Uterus (tissue), 4 donors: ENCODE measurements around the gene CLMN. TPM values are rescaled to one million over a fixed set of nuclear protein-coding genes. Genes with fewer than 3 reads are reported as not detected.

Experiments used
- DNase-seq, 2 donors: peaks; one replicate each; pipeline ENCODE4 v3.0.0-alpha.2; 2019 to 2020
- H3K27ac ChIP-seq, 2 donors: fragments of 200-600 bp; sonication (generic); 1 replicate in 1 of 2; 2 replicates in 1 of 2; pipeline ENCODE4 v1.5.1; 2016 to 2018
- H3K27me3 ChIP-seq, 2 donors: fragments of 200-600 bp; sonication (generic); one replicate each; pipeline ENCODE4 v1.5.1; 2018 to 2019; ENCODE audit warnings: control low read depth in 1 of 2
- H3K36me3 ChIP-seq, 2 donors: fragments of 200-600 bp; sonication (generic); one replicate each; pipeline ENCODE4 v1.5.1; 2019; ENCODE audit warnings: control low read depth in 1 of 2
- H3K4me1 ChIP-seq, 2 donors: fragments of 200-600 bp; sonication (generic); one replicate each; pipeline ENCODE4 v1.5.1; 2018 to 2019; ENCODE audit warnings: control low read depth in 1 of 2
- H3K4me3 ChIP-seq, 2 donors: fragments of 200-600 bp; sonication (generic); 1 replicate in 1 of 2; 2 replicates in 1 of 2; pipeline ENCODE4 v1.5.1; 2018 to 2019; ENCODE audit warnings: mild to moderate bottlenecking in 1 of 2
- H3K9me3 ChIP-seq, 2 donors: fragments of 200-600 bp; sonication (generic); one replicate each; pipeline ENCODE4 v1.5.1; 2019; ENCODE audit warnings: control low read depth in 1 of 2
- CTCF ChIP-seq, 4 experiments: fragments of 200-600 bp in 2 of 4; fragments of 450-650 bp in 2 of 4; sonication (generic) in 2 of 4; IDR thresholded peaks; one replicate each; pipeline ENCODE4 v1.5.1; 2016 to 2019; ENCODE audit warnings: antibody characterized with exemption in 4 of 4, mild to moderate bottlenecking in 2 of 4, moderate library complexity in 1 of 4
- POLR2A ChIP-seq, 2 donors: fragments of 450-650 bp; IDR thresholded peaks; one replicate each; pipeline ENCODE4 v1.6.1; 2016; ENCODE audit warnings: antibody characterized with exemption in 2 of 2, mild to moderate bottlenecking in 1 of 2, moderate library complexity in 1 of 2
- intact Hi-C: fragments of 100-400 bp; cut with DNase I; formaldehyde crosslinking; loops from one replicate; pipeline ENCODE4 v1.15.1; 2023; ENCODE audit warnings: low total_unique reads
- total RNA-seq, 4 donors: library from RNA; depleted of rRNA in 3 of 4; stranded (reverse); fragments of >200 nt in 3 of 4; gene quantifications; one replicate each; pipeline versions ENCODE4 v1.1.0 to v1.2.4, GENCODE V29; 2014 to 2023
- donor health status: DM: yes; HTN: yes; CAD: no.

CLMN gene
- total RNA-seq, 4 donors from 2014 or later = 5.0 to 55.0 (median 12.4) TPM

DNA sequence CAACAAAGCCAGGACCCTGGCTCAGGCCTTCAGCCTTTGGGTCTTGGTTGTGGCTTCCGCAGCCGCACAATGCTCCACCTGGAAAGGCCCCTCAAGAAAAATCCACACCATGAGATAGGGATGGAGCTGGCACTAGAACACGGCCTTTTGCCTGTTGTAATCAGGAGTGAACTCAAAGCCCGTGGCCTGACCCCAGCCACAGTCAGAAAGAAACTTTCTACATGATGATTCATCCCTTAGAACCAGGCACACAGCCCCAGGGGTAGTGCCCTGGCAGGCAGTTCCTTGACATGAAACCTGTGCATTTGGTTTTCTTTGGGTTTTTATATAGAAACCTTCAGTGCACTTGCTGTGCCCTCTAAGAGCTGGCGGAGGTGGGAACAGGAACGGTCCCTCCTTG, 5.1 kb downstream of the CLMN start:
- Histone ChIP-seq H3K27ac (peak overlapping the region; percentile 69 to 76), H3K36me3 (no peaks in the 10 kb centered on the region), H3K9me3 (no peaks in the 10 kb centered on the region), H3K27me3 (no peaks in the 10 kb centered on the region), H3K4me3 (no peak overlapping the region), H3K4me1 (no peaks in the 10 kb centered on the region)
- intact Hi-C loops = no loop called here
- TF ChIP-seq CTCF (IDR thresholded peaks at IDR 0.05) (no peak), POLR2A (IDR thresholded peaks at IDR 0.05) (no peak)
- no peak for DNase-seq

- peak overlapping the region; percentile 69 to 76 for H3K27ac ChIP-seq
Observed at GRCh38 chr14:95313707-95314106, 6.0 kb downstream of the CLMN start.

GRCh38 chr14:95313190-95313589, 6.5 kb downstream of the CLMN start:
- intact Hi-C loops = no loop called here
- H3K4me3 ChIP-seq = no peak overlapping the region
- peak overlapping the region; percentile 39 to 40 for H3K27ac ChIP-seq
- H3K4me1 ChIP-seq = no peaks in the 10 kb centered on the region
- no peaks in the 10 kb centered on the region for H3K9me3 ChIP-seq
- H3K36me3 ChIP-seq = no peaks in the 10 kb centered on the region
- DNase-seq = no peak
- H3K27me3 ChIP-seq = no peaks in the 10 kb centered on the region
- TF ChIP-seq CTCF (IDR thresholded peaks at IDR 0.05) (no peak), POLR2A (IDR thresholded peaks at IDR 0.05) (no peak)

More at GRCh38 chr14:95313707-95314106, 6.0 kb downstream of the CLMN start:
- no peaks in the 10 kb centered on the region for H3K9me3 ChIP-seq
- no peak overlapping the region for H3K4me3 ChIP-seq
- H3K36me3 ChIP-seq = no peaks in the 10 kb centered on the region
- intact Hi-C loops = no loop called here
- no peak for TF ChIP-seq POLR2A (IDR thresholded peaks at IDR 0.05)
- no peak for TF ChIP-seq CTCF (IDR thresholded peaks at IDR 0.05)
- H3K27me3 ChIP-seq = no peaks in the 10 kb centered on the region
- H3K4me1 ChIP-seq = no peaks in the 10 kb centered on the region
- peak; percentile 84 to 85 for DNase-seq

GRCh38 chr14:95312311-95312710, 7.4 kb downstream of the CLMN start:
- no peak for TF ChIP-seq CTCF (IDR thresholded peaks at IDR 0.05)
- TF ChIP-seq POLR2A (IDR thresholded peaks at IDR 0.05) = no peak
- H3K9me3 ChIP-seq = no peaks in the 10 kb centered on the region
- H3K4me3 ChIP-seq = no peak overlapping the region
- no peaks in the 10 kb centered on the region for H3K27me3 ChIP-seq
- intact Hi-C loops = no loop called here
- DNase-seq = no peak
- peak overlapping the region; percentile 39 to 40 for H3K27ac ChIP-seq
- no peaks in the 10 kb centered on the region for H3K36me3 ChIP-seq
- no peaks in the 10 kb centered on the region for H3K4me1 ChIP-seq

GRCh38 chr14:95311752-95312151, 8.0 kb downstream of the CLMN start:
- no peak for DNase-seq
- TF ChIP-seq CTCF (IDR thresholded peaks at IDR 0.05) (no peak), POLR2A (IDR thresholded peaks at IDR 0.05) (no peak)
- Histone ChIP-seq H3K27me3 (no peaks in the 10 kb centered on the region), H3K9me3 (no peaks in the 10 kb centered on the region), H3K4me1 (no peaks in the 10 kb centered on the region), H3K4me3 (no peak overlapping the region), H3K36me3 (no peaks in the 10 kb centered on the region), H3K27ac (peak overlapping the region; percentile 37 to 39)
- intact Hi-C loops = no loop called here
